Fibroblast of lung (primary cell): ENCODE data around the gene RNF217. TPM values are rescaled to one million over a fixed set of nuclear protein-coding genes. Genes with fewer than 3 reads are reported as not detected.

Source experiments
- DNase-seq, 2 donors: peaks; one replicate each; pipeline versions ENCODE4 v3.0.0 to v3.0.0-alpha.2; 2010; ENCODE audit warnings: low read depth in 2 of 2
- H2AFZ ChIP-seq: 2 replicates; pipeline ENCODE4 v1.5.1; 2012; ENCODE audit warnings: low read length, control low read depth, inconsistent platforms
- H3K27ac ChIP-seq: 2 replicates; pipeline ENCODE4 v1.5.1; 2011; ENCODE audit warnings: low read length, control low read depth; ENCODE audit not compliant: insufficient read depth
- H3K27me3 ChIP-seq: 2 replicates; pipeline ENCODE4 v1.5.1; 2011; ENCODE audit warnings: mild to moderate bottlenecking, low read length; ENCODE audit not compliant: control insufficient read depth, insufficient read depth
- H3K36me3 ChIP-seq: 2 replicates; pipeline ENCODE4 v1.5.1; 2011; ENCODE audit warnings: low read length; ENCODE audit not compliant: control insufficient read depth, insufficient read depth
- H3K4me1 ChIP-seq: 2 replicates; pipeline ENCODE4 v1.5.1; 2011; ENCODE audit warnings: low read length; ENCODE audit not compliant: control insufficient read depth, insufficient read depth; ENCODE audit errors: extremely low read depth
- H3K4me2 ChIP-seq: 2 replicates; pipeline ENCODE4 v1.5.1; 2011; ENCODE audit warnings: low read length, control low read depth; ENCODE audit not compliant: insufficient read depth; ENCODE audit errors: extremely low read depth
- H3K4me3 ChIP-seq, 4 experiments: fragments of 200-600 bp in 1 of 4; sonication (generic) in 1 of 4; replicated peaks in 1 of 4; 2 replicates each; pipeline ENCODE4 v1.5.1; 2011 to 2016; ENCODE audit warnings: low read length in 4 of 4, low read depth in 3 of 4, mild to moderate bottlenecking in 3 of 4, control low read depth in 2 of 4, inconsistent platforms in 1 of 4, mixed read lengths in 1 of 4; ENCODE audit not compliant: insufficient read depth in 1 of 4; ENCODE audit errors: control extremely low read depth in 1 of 4
- H3K79me2 ChIP-seq: 2 replicates; pipeline ENCODE4 v1.5.1; 2012; ENCODE audit warnings: mild to moderate bottlenecking, low read length, inconsistent platforms; ENCODE audit not compliant: control insufficient read depth, insufficient read depth
- H3K9ac ChIP-seq: 2 replicates; pipeline ENCODE4 v1.5.1; 2011; ENCODE audit warnings: mild to moderate bottlenecking, low read length, control low read depth; ENCODE audit not compliant: insufficient read depth
- H3K9me3 ChIP-seq: 2 replicates; pipeline ENCODE4 v1.5.1; 2012; ENCODE audit warnings: low read depth, low read length; ENCODE audit not compliant: control insufficient read depth, insufficient read depth
- H4K20me1 ChIP-seq: 2 replicates; pipeline ENCODE4 v1.5.1; 2011; ENCODE audit warnings: low read length; ENCODE audit not compliant: control insufficient read depth, insufficient read depth; ENCODE audit errors: extremely low read depth
- EZH2 ChIP-seq: IDR thresholded peaks from 2 replicates; pipeline ENCODE4 v1.5.1; 2012; ENCODE audit warnings: low read length, control low read depth, mild to moderate bottlenecking; ENCODE audit errors: missing control alignments
- polyA plus RNA-seq, 2 donors: library from polyadenylated mRNA; depleted of rRNA in 1 of 2; stranded (reverse) in 1 of 2; unstranded in 1 of 2; fragments of >200 nt; gene quantifications; 2 replicates each; pipeline ENCODE4 v1.2.1, GENCODE V29; 2011 to 2012; ENCODE audit warnings: missing spikeins in 1 of 2
- total RNA-seq: library from RNA; depleted of rRNA; stranded (reverse); fragments of >200 nt; gene quantifications from 2 replicates; pipeline ENCODE4 v1.2.1, GENCODE V29; 2014
- TF ChIP-seq, protein P1 (sequence below), 2 donors: IDR thresholded peaks in 1 of 2; conservative IDR thresholded peaks in 1 of 2; 1 replicate in 1 of 2; 2 replicates in 1 of 2; pipeline ENCODE4 v1.5.1; 2011 to 2012; ENCODE audit warnings: low read length in 2 of 2, control low read depth in 1 of 2, inconsistent platforms in 1 of 2, low read depth in 1 of 2, mild to moderate bottlenecking in 1 of 2

The RNF217 gene
- total and polyA plus RNA-seq, 2 donors (not counting 1 experiment from before 2014, with no cell fraction given) = 13.2 to 19.5 TPM

DNA sequence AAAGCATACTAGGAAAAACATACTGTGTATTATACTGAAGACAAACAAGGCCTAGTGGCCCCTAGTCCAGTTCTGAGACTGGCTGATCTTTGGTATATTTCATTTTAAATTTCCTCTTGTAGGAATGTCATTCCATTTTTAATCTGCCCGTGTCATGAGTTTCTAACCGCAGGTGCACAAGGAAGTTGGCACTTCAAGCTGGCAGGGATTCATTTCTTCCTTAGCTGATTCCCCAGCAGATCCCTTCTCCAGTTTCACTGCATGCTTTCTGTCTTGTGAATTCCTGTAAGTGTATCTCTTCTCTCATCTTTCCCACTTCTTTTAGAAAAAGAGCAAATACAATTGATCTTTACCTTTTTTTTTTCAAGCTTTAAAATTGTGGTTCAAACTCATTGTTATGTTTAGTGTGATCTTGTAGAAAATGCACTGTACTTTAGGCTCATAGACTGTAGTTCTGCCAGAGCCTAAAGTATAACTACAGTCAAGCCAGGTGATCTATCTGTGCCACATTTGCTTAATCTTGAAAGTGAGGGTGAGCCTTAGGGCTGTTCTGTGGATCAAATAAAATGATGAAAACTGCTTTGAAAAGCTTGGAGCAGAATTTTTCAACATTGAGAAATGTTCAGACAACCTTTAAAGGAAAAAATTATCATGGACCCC, 37.0 kb downstream of the RNF217 start:
- Histone ChIP-seq H4K20me1 (no peaks in the 10 kb centered on the region), H3K27ac (no peak overlapping the region), H2AFZ (no peak overlapping the region), H3K36me3 (no peaks in the 10 kb centered on the region), H3K9me3 (no peaks in the 10 kb centered on the region), H3K27me3 (no peaks in the 10 kb centered on the region), H3K9ac (no peak overlapping the region), H3K4me1 (peaks cover 2% of the 10 kb centered on the region), H3K79me2 (no peaks in the 10 kb centered on the region), H3K4me2 (no peak overlapping the region), H3K4me3 (no peak overlapping the region)
- TF ChIP-seq EZH2 = no peak
- TF ChIP-seq, protein P1, sequence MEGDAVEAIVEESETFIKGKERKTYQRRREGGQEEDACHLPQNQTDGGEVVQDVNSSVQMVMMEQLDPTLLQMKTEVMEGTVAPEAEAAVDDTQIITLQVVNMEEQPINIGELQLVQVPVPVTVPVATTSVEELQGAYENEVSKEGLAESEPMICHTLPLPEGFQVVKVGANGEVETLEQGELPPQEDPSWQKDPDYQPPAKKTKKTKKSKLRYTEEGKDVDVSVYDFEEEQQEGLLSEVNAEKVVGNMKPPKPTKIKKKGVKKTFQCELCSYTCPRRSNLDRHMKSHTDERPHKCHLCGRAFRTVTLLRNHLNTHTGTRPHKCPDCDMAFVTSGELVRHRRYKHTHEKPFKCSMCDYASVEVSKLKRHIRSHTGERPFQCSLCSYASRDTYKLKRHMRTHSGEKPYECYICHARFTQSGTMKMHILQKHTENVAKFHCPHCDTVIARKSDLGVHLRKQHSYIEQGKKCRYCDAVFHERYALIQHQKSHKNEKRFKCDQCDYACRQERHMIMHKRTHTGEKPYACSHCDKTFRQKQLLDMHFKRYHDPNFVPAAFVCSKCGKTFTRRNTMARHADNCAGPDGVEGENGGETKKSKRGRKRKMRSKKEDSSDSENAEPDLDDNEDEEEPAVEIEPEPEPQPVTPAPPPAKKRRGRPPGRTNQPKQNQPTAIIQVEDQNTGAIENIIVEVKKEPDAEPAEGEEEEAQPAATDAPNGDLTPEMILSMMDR (conservative IDR thresholded peaks at IDR 0.05 in 1 of 2, IDR thresholded peaks at IDR 0.05 in 1 of 2; ENCODE audit: low read depth in 1 of 2, low read length in 2 of 2) = no peak
- DNase-seq = peak in 1 of 2 donors; percentile 59

DNA sequence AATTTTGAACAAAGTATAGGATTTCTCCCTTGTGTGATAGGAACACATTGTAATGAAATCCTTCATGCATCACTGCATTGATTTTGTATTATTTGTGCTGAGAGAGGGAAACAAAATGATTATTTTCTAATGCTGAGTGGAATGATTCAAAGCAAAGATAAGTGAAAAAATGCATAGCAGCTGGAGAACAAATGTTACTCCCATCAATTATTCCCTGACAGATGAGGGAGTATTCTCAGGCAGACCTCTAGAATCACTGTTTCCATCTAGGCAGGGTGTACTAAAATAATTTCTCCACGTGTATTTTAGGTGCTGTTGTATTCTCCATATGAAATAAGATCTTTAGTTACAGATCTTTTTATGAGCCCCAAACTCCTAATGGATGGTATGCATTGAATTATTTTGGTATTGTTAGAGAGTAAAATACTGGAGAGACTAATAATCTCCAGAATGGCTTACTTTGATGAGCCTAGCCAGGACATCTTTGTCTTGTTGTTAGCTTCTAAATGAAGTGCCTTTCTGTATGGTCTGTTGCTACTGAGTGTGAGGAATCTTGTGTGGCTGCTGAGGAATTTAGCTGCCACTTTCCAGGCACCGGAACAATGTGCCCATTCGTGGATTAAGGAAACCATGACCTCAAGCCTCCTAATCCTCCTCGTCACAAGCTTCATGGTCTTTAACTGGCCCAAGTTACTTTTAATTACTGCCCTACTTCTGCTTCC, 39.6 kb downstream of the RNF217 start:
- peak overlapping the region; percentile 20 for H3K9ac ChIP-seq

DNA sequence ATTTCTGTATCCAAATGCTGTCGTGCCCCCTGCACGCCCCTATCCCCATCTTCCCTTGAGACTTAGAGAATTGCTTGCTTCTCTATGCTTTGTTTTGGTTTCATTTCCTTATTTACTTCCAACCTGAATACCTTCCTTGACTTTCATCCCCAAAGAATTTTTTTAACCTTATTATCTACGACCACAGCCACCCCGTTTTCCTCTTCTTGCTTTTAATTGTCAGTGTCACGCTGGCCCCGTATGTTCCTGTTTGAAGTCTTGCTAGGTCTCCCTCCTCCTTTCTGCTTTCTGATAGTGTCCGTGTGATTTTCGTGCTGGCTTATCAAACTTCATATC, 40.1 kb downstream of the RNF217 start:
- H3K4me3 ChIP-seq = peak overlapping the region; percentile 4 to 56 (median 25)
- H2AFZ ChIP-seq = no peak overlapping the region
- H3K79me2 ChIP-seq = no peaks in the 10 kb centered on the region
- H3K27me3 ChIP-seq = no peaks in the 10 kb centered on the region
- peak overlapping the region; percentile 57 for H3K27ac ChIP-seq
- no peaks in the 10 kb centered on the region for H3K36me3 ChIP-seq
- DNase-seq = no peak
- peaks cover 2% of the 10 kb centered on the region for H3K4me1 ChIP-seq
- H3K4me2 ChIP-seq = peak overlapping the region; percentile 75
- H3K9me3 ChIP-seq = no peaks in the 10 kb centered on the region
- no peaks in the 10 kb centered on the region for H4K20me1 ChIP-seq
- peak overlapping the region; percentile 20 for H3K9ac ChIP-seq
- TF ChIP-seq EZH2 = no peak
- TF ChIP-seq, protein P1 (conservative IDR thresholded peaks at IDR 0.05 in 1 of 2, IDR thresholded peaks at IDR 0.05 in 1 of 2; ENCODE audit: low read depth in 1 of 2, low read length in 2 of 2) = no peak

More for the DNA sequence above, 39.6 kb downstream of the RNF217 start:
- no peaks in the 10 kb centered on the region for H4K20me1 ChIP-seq
- H3K79me2 ChIP-seq = no peaks in the 10 kb centered on the region
- no peak for TF ChIP-seq EZH2
- TF ChIP-seq, protein P1 (conservative IDR thresholded peaks at IDR 0.05 in 1 of 2, IDR thresholded peaks at IDR 0.05 in 1 of 2; ENCODE audit: low read depth in 1 of 2, low read length in 2 of 2) = no peak
- H3K27me3 ChIP-seq = no peaks in the 10 kb centered on the region
- H3K27ac ChIP-seq = peak overlapping the region; percentile 57
- H3K4me1 ChIP-seq = peaks cover 2% of the 10 kb centered on the region
- DNase-seq = peak; percentile 29 to 78
- no peak overlapping the region for H2AFZ ChIP-seq
- H3K9me3 ChIP-seq = no peaks in the 10 kb centered on the region
- H3K4me2 ChIP-seq = peak overlapping the region; percentile 75
- no peaks in the 10 kb centered on the region for H3K36me3 ChIP-seq
- H3K4me3 ChIP-seq = peak overlapping the region; percentile 4 to 56 (median 25)
